Measurements from ENCODE around the gene PCDHB5.
"Not testable (repeated sequence)": the region's sequence is repeated elsewhere in the genome, so short reads cannot be mapped to it uniquely, and the experiment has no call there.

The PCDHB5 gene

DNA sequence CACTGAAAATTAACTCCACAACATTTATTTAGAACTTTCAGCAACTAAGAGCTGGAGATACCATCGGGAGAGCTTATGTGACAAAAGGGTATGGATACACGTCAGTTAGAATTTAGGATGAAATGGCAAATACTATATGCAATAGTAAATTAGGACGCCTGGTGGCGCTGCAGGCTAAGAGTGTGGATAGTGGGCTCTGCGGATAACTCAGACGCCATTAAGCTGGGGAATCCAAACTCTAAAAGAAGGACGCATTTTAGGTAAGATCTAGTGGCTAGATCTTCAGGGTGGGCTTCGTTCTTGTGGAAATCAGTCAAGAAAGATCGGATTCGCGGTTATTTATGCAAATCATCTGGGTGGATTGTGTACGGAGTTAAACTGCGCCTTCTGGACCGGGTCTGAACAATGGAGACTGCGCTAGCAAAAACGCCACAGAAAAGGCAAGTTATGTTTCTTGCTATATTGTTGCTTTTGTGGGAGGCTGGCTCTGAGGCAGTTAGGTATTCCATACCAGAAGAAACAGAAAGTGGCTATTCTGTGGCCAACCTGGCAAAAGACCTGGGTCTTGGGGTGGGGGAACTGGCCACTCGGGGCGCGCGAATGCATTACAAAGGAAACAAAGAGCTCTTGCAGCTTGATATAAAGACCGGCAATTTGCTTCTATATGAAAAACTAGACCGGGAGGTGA, at the start of gene PCDHB5:
Gene PCDHB5 (plus strand): TSS at position 177 of the 688 bp plus-strand sequence. CDS start 229 bp downstream, at position 406.
- DNase-seq (ENCODE audit: low read depth), result no peak

DNA sequence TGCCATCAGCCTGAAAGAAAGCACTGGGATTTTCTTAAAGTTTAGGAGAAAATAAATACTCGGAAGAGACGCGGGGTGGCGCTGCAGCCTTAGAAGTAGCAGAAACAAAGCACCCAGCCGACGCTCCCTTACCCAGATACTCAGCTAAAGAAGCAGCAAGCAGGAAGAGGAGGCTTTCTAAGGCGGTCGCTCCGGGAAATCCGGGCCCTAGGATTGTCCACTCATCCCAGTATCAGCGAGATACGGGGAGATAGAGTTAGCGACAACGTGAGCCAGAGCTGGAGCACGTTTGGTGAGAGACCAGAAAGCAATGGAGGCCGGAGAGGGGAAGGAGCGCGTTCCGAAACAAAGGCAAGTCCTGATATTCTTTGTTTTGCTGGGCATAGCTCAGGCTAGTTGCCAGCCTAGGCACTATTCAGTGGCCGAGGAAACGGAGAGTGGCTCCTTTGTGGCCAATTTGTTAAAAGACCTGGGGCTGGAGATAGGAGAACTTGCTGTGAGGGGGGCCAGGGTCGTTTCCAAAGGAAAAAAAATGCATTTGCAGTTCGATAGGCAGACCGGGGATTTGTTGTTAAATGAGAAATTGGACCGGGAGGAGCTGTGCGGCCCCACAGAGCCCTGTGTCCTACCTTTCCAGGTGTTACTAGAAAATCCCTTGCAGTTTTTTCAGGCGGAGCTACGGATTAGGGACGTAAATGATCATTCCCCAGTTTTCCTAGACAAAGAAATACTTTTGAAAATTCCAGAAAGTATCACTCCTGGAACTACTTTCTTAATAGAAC, 40.3 kb upstream of the PCDHB5 start, which contains the start of gene PCDHB2:
Gene PCDHB2 (plus strand): TSS at position 135 of the 782 bp plus-strand sequence. CDS start 176 bp downstream, at position 311.
- no peak for DNase-seq (ENCODE audit: low read depth)

DNA sequence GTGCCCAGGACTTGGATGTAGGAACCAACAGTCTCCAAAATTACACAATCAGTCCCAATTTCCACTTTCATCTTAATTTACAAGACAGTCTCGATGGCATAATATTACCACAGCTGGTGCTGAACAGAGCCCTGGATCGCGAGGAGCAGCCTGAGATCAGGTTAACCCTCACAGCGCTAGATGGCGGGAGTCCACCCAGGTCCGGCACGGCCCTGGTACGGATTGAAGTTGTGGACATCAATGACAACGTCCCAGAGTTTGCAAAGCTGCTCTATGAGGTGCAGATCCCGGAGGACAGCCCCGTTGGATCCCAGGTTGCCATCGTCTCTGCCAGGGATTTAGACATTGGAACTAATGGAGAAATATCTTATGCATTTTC, 39.8 kb upstream of the PCDHB5 start:
- no peak for DNase-seq (ENCODE audit: low read depth)

DNA sequence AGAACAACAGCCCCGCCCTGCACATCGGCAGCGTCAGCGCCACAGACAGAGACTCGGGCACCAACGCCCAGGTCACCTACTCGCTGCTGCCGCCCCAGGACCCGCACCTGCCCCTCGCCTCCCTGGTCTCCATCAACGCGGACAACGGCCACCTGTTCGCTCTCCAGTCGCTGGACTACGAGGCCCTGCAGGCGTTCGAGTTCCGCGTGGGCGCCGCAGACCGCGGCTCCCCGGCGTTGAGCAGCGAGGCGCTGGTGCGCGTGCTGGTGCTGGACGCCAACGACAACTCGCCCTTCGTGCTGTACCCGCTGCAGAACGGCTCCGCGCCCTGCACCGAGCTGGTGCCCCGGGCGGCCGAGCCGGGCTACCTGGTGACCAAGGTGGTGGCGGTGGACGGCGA, 38.8 kb upstream of the PCDHB5 start:
- not testable (repeated sequence) for DNase-seq (ENCODE audit: low read depth)

DNA sequence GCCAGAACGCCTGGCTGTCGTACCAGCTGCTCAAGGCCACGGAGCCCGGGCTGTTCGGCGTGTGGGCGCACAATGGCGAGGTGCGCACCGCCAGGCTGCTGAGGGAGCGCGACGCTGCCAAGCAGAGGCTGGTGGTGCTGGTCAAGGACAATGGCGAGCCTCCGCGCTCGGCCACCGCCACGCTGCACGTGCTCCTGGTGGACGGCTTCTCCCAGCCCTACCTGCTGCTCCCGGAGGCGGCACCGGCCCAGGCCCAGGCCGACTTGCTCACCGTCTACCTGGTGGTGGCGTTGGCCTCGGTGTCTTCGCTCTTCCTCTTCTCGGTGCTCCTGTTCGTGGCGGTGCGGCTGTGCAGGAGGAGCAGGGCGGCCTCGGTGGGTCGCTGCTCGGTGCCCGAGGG, 38.4 kb upstream of the PCDHB5 start:
- not testable (repeated sequence) for DNase-seq (ENCODE audit: low read depth)

DNA sequence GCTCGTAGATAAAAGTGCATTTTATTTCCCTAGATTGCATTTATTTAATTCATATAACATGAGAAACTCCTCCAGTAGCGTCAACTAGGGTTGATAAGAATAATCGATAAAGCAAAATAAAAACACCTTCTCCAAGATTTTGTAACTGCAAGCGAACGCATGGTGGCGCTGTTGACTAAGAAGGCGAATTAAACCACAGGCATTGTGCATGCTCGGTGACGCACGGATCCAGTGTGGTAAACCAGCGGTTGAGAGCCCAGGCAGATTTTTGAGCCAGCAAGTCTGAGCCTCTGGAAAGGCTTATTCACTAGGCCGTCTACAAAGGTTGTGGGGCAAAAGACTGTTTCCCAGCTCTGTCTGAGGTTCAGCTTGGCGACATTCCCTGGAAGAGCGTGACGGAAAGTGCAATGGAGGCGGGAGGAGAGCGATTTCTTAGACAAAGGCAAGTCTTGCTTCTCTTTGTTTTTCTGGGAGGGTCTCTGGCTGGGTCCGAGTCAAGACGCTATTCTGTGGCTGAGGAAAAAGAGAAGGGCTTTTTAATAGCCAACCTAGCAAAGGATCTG, 34.7 kb upstream of the PCDHB5 start, which contains the start of gene PCDHB3:
Gene PCDHB3 (plus strand): TSS at position 231 of the 563 bp plus-strand sequence. CDS start 177 bp downstream, at position 408.
- no peak for DNase-seq (ENCODE audit: low read depth)

DNA sequence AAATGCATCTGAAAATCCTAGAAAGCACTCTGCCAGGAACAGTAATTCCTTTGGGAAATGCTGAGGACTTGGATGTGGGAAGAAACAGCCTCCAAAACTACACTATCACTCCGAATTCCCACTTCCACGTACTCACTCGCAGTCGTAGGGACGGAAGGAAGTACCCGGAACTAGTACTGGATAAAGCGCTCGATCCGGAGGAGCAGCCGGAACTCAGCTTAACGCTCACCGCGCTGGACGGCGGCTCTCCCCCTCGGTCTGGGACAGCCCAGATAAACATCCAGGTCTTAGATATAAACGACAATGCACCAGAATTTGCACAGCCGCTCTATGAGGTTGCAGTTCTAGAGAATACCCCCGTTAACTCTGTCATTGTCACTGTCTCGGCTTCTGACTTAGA, 33.9 kb upstream of the PCDHB5 start:
- no peak for DNase-seq (ENCODE audit: low read depth)

DNA sequence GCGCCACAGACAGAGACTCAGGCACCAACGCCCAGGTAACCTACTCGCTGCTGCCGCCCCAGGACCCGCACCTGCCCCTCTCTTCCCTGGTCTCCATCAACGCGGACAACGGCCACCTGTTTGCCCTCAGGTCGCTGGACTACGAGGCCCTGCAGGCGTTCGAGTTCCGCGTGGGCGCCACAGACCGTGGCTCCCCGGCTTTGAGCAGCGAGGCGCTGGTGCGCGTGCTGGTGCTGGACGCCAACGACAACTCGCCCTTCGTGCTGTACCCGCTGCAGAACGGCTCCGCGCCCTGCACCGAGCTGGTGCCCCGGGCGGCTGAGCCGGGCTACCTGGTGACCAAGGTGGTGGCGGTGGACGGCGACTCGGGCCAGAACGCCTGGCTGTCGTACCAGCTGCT, 32.9 kb upstream of the PCDHB5 start:
- not testable (repeated sequence) for DNase-seq (ENCODE audit: low read depth)

DNA sequence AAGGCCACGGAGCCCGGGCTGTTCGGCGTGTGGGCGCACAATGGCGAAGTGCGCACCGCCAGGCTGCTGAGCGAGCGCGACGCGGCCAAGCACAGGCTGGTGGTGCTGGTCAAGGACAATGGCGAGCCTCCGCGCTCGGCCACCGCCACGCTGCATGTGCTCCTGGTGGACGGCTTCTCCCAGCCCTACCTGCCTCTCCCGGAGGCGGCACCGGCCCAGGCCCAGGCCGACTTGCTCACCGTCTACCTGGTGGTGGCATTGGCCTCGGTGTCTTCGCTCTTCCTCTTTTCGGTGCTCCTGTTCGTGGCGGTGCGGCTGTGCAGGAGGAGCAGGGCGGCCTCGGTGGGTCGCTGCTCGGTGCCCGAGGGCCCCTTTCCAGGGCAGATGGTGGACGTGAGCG, 32.5 kb upstream of the PCDHB5 start:
- DNase-seq (ENCODE audit: low read depth), result not testable (repeated sequence)

DNA sequence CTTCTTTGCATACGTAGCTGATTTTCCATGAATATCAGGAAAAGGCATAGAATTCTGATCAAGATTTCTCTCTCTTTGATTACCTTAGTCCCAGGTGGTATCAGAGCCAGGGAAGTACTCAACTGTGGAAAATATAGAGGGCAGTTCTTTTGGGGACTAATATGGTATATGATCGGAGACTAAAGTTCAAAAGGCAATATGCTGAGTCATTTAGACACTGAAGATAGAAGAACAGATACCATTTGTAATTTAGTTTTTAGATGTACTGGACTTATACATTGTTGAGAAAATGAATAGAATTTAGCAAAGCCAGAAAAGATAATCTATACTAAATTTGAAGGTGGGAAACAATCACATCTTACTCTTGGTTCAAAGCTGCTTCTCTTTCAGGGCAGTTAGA, 29.7 kb upstream of the PCDHB5 start:
- DNase-seq (ENCODE audit: low read depth), result no peak

DNA sequence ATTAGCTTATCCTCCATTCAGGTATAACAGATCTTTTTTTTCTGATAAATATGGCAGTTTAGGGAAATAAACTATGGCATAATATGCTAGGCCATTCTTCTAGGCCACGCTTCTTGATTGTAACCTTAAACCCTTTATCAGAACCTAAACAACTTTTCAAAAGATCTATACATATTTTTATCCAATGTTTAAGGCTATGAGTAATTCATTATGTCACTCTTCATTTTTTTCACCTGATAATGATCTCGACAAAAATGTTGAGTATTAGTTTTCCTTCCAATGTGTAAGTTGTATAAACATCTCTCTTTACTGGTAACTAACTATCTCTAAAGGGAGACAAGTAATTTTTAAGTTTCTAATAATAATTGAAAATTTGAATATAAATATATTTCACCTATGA, 15.8 kb upstream of the PCDHB5 start:
- DNase-seq (ENCODE audit: low read depth), result no peak

DNA sequence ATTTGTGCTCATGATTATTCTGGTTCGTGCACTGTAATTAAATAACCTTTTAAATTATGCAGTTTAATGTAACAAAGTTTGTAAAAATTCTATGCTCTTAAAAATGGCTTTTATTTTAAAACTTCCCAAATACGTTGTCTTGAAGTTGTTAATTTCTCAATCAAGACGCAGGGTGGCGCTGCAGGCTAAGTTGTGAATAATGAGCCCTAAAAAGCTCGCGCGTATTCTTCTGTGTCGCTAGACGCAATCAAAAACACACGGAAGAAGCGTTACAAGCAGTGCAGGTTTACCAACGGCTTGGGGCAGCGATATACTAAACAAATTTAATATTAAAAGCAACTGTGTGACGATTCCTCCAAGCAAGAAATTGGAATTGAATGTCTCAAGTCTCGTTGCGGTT, 13.4 kb upstream of the PCDHB5 start, which contains the start of gene PCDHB4:
Gene PCDHB4 (plus strand): TSS at position 256 of the 400 bp plus-strand sequence. CDS start 181 bp downstream, outside the sequence.
- DNase-seq (ENCODE audit: low read depth), result no peak

DNA sequence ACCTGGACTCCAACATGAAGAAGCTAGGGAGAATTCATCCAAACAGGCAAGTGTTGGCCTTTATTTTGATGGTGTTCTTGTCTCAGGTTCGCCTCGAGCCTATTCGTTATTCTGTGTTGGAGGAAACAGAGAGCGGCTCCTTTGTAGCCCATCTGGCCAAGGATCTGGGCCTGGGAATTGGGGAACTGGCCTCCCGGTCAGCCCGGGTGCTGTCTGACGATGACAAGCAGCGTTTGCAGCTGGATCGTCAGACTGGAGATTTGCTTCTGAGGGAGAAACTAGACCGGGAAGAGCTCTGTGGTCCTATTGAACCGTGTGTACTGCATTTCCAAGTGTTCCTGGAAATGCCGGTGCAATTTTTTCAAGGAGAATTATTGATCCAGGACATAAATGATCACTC, 13.0 kb upstream of the PCDHB5 start:
- DNase-seq (ENCODE audit: low read depth), result no peak

DNA sequence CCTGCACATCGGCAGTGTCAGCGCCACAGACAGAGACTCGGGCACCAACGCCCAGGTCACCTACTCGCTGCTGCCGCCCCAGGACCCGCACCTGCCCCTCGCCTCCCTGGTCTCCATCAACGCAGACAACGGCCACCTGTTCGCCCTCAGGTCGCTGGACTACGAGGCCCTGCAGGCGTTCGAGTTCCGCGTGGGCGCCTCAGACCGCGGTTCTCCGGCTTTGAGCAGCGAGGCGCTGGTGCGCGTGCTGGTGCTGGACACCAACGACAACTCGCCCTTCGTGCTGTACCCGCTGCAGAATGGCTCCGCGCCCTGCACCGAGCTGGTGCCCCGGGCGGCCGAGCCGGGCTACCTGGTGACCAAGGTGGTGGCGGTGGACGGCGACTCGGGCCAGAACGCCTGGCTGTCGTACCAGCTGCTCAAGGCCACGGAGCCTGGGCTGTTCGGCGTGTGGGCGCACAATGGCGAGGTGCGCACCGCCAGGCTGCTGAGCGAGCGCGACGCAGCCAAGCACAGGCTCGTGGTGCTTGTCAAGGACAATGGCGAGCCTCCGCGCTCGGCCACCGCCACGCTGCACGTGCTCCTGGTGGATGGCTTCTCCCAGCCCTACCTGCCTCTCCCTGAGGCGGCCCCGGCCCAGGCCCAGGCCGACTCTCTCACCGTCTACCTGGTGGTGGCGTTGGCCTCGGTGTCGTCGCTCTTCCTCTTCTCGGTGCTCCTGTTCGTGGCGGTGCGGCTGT, 11.4 kb upstream of the PCDHB5 start:
- DNase-seq (ENCODE audit: low read depth), result not testable (repeated sequence)

DNA sequence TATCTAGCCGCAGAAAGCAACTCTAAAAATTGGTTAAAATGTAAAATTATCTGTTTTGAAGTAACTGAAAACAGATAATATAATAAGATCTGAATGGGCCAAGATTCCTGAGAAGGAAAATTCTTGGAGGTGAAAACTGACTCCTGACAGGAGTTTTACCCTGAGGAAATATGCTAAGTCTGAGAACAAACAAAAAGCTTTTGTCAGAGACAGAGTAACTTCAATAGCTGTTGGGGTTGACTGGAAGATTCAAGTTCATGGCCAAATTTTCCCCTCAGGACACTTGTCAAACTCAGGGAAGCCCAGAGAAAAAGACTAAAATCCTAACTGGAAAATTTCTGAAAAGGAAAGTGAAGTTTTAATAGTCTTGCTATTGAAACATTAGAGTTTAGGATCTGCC, 7.7 kb upstream of the PCDHB5 start:
- no peak for DNase-seq (ENCODE audit: low read depth)

DNA sequence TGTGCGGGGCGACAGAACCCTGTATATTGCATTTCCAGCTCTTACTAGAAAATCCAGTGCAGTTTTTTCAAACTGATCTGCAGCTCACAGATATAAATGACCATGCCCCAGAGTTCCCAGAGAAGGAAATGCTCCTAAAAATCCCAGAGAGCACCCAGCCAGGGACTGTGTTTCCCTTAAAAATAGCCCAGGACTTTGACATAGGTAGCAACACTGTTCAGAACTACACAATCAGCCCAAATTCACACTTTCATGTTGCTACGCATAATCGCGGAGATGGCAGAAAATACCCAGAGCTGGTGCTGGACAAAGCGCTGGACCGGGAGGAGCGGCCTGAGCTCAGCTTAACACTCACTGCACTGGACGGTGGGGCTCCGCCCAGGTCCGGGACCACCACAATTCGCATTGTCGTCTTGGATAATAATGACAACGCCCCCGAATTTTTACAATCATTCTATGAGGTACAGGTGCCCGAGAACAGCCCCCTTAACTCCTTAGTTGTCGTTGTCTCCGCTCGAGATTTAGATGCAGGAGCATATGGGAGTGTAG, 786 bp downstream of the PCDHB5 start:
- no peak for DNase-seq (ENCODE audit: low read depth)

DNA sequence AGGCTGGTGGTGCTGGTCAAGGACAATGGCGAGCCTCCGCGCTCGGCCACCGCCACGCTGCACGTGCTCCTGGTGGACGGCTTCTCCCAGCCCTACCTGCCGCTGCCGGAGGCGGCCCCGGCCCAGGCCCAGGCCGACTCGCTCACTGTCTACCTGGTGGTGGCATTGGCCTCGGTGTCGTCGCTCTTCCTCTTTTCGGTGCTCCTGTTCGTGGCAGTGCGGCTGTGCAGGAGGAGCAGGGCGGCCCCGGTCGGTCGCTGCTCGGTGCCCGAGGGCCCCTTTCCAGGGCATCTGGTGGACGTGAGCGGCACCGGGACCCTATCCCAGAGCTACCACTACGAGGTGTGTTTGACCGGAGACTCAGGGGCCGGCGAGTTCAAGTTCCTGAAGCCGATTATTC, 2.3 kb downstream of the PCDHB5 start:
- DNase-seq (ENCODE audit: low read depth), result not testable (repeated sequence)

DNA sequence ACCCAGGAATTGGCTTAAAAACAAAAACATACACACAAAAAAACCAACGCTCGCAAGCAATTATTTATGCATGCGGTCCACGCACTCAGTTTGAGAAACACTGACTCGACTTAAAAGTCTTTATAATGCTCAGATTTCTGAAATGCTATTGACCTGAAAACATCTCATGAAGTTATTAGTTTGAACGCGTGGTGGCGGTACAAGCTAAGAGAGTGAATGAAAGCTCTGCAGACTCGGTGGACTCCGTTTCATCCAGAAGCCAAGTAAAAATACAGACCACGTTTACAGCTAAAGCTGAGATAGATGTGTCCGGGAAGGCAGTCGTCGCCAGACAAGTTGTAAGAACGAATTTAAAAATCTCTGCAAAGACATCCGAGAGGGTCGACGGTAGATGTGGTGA, 14.8 kb downstream of the PCDHB5 start, which contains the start of gene PCDHB6:
Gene PCDHB6 (plus strand): TSS at position 246 of the 400 bp plus-strand sequence. CDS start 201 bp downstream, outside the sequence.
- no peak for DNase-seq (ENCODE audit: low read depth)

DNA sequence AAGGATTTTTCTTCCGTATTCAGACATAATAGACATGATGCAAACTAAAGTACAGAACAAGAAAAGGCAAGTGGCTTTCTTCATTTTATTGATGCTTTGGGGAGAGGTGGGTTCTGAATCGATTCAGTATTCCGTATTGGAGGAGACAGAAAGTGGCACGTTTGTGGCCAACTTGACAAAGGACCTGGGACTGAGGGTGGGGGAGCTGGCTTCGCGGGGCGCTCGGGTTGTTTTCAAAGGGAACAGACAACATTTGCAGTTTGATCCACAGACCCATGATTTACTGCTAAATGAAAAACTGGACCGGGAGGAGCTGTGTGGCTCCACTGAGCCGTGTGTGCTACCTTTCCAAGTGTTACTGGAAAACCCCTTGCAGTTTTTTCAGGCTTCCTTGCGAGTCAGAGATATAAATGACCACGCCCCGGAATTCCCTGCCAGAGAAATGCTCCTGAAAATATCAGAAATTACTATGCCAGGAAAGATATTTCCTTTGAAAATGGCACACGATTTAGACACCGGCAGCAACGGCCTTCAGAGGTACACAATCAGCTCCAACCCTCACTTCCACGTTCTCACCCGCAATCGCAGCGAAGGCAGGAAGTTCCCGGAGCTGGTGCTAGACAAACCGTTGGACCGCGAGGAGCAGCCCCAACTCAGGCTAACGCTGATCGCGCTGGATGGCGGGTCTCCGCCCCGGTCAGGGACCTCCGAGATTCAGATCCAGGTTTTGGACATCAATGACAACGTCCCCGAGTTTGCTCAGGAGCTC, 15.4 kb downstream of the PCDHB5 start:
- DNase-seq (ENCODE audit: low read depth), result no peak

DNA sequence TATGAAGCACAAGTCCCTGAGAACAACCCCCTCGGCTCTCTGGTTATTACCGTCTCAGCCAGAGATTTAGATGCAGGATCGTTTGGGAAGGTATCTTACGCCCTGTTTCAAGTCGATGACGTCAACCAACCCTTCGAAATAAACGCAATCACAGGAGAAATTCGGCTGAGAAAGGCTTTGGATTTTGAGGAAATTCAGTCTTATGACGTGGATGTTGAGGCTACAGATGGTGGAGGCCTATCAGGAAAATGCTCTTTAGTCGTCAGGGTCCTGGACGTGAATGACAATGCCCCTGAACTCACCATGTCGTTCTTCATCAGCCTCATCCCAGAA, 16.0 kb downstream of the PCDHB5 start:
- no peak for DNase-seq (ENCODE audit: low read depth)

DNA sequence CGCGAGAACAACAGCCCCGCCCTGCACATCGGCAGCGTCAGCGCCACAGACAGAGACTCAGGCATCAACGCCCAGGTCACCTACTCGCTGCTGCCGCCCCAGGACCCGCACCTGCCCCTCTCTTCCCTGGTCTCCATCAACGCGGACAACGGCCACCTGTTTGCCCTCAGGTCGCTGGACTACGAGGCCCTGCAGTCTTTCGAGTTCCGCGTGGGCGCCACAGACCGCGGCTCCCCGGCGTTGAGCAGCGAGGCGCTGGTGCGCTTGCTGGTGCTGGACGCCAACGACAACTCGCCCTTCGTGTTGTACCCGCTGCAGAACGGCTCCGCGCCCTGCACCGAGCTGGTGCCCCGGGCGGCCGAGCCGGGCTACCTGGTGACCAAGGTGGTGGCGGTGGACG, 16.6 kb downstream of the PCDHB5 start:
- not testable (repeated sequence) for DNase-seq (ENCODE audit: low read depth)
